ENCODE measurements around the gene BTK.

The BTK gene

GRCh38 chrX:101410461-101410860 lies 24.5 kb upstream of the BTK start:
- H3K27ac ChIP-seq (ENCODE audit: low read depth, low read length): peak overlapping the region; percentile 20; the same call in 1 of the 2 replicates
- H3K36me3 ChIP-seq (ENCODE audit: insufficient read depth, low read length): no peaks in the 10 kb centered on the region
- peak overlapping the region; percentile 88 for H3K4me3 ChIP-seq (ENCODE audit: low read depth, low read length)
- no peaks in the 10 kb centered on the region for H3K27me3 ChIP-seq (ENCODE audit: insufficient read depth, low read length)
- peaks cover 4% of the 10 kb centered on the region for H3K4me1 ChIP-seq (ENCODE audit: control insufficient read depth, insufficient read depth, low read length, unreplicated experiment)
- peaks cover 55% of the 10 kb centered on the region for H3K79me2 ChIP-seq (ENCODE audit: control insufficient read depth, insufficient read depth, low read length, unreplicated experiment)
- no peak overlapping the region for H2AFZ ChIP-seq (ENCODE audit: low read length, unreplicated experiment)

GRCh38 chrX:101409043-101409442 lies 23.1 kb upstream of the BTK start:
- Histone ChIP-seq H3K4me3 (ENCODE audit: low read depth, low read length) (peak overlapping the region; percentile 88), H3K4me1 (ENCODE audit: control insufficient read depth, insufficient read depth, low read length, unreplicated experiment) (peaks cover 4% of the 10 kb centered on the region), H3K27ac (ENCODE audit: low read depth, low read length) (peak overlapping the region; percentile 94), H3K79me2 (ENCODE audit: control insufficient read depth, insufficient read depth, low read length, unreplicated experiment) (peaks cover 62% of the 10 kb centered on the region), H3K27me3 (ENCODE audit: insufficient read depth, low read length) (no peaks in the 10 kb centered on the region), H3K36me3 (ENCODE audit: insufficient read depth, low read length) (no peaks in the 10 kb centered on the region), H2AFZ (ENCODE audit: low read length, unreplicated experiment) (no peak overlapping the region)

GRCh38 chrX:101408532-101408841 lies 22.5 kb upstream of the BTK start:
- Histone ChIP-seq H3K27ac (ENCODE audit: low read depth, low read length) (peak overlapping the region; percentile 94), H2AFZ (ENCODE audit: low read length, unreplicated experiment) (no peak overlapping the region), H3K27me3 (ENCODE audit: insufficient read depth, low read length) (no peaks in the 10 kb centered on the region), H3K79me2 (ENCODE audit: control insufficient read depth, insufficient read depth, low read length, unreplicated experiment) (peaks cover 64% of the 10 kb centered on the region), H3K4me3 (ENCODE audit: low read depth, low read length) (peak overlapping the region; percentile 88), H3K4me1 (ENCODE audit: control insufficient read depth, insufficient read depth, low read length, unreplicated experiment) (peaks cover under 1% of the 10 kb centered on the region), H3K36me3 (ENCODE audit: insufficient read depth, low read length) (no peaks in the 10 kb centered on the region)

- Histone ChIP-seq H3K4me3 (ENCODE audit: low read depth, low read length) (peak within 1 kb of the TSS; percentile 88), H3K36me3 (ENCODE audit: insufficient read depth, low read length) (no peaks in the 10 kb centered on the region), H2AFZ (ENCODE audit: low read length, unreplicated experiment) (peak within 1 kb of the TSS; percentile 53), H3K27me3 (ENCODE audit: insufficient read depth, low read length) (no peaks in the 10 kb centered on the region), H3K79me2 (ENCODE audit: control insufficient read depth, insufficient read depth, low read length, unreplicated experiment) (peaks cover 64% of the 10 kb centered on the region), H3K4me1 (ENCODE audit: control insufficient read depth, insufficient read depth, low read length, unreplicated experiment) (no peaks in the 10 kb centered on the region), H3K27ac (ENCODE audit: low read depth, low read length) (peak within 1 kb of the TSS; percentile 94)
Observed at GRCh38 chrX:101407748-101408531, 21.9 kb upstream of the BTK start, which contains the start of the genes GLA and HNRNPH2. GLA (minus strand) TSS chrX:101407925; CDS start chrX:101407903, 22 bp downstream. HNRNPH2 (plus strand) TSS chrX:101408222; CDS start chrX:101411989, 3,767 bp downstream.

- Histone ChIP-seq H3K4me3 (ENCODE audit: low read depth, low read length) (peak overlapping the region; percentile 87), H3K79me2 (ENCODE audit: control insufficient read depth, insufficient read depth, low read length, unreplicated experiment) (peaks cover 58% of the 10 kb centered on the region), H3K36me3 (ENCODE audit: insufficient read depth, low read length) (no peaks in the 10 kb centered on the region), H3K4me1 (ENCODE audit: control insufficient read depth, insufficient read depth, low read length, unreplicated experiment) (no peaks in the 10 kb centered on the region), H2AFZ (ENCODE audit: low read length, unreplicated experiment) (peak overlapping the region; percentile 53), H3K27ac (ENCODE audit: low read depth, low read length) (peak overlapping the region; percentile 81), H3K27me3 (ENCODE audit: insufficient read depth, low read length) (no peaks in the 10 kb centered on the region)
Observed at GRCh38 chrX:101407167-101407747, 21.3 kb upstream of the BTK start.

DNA sequence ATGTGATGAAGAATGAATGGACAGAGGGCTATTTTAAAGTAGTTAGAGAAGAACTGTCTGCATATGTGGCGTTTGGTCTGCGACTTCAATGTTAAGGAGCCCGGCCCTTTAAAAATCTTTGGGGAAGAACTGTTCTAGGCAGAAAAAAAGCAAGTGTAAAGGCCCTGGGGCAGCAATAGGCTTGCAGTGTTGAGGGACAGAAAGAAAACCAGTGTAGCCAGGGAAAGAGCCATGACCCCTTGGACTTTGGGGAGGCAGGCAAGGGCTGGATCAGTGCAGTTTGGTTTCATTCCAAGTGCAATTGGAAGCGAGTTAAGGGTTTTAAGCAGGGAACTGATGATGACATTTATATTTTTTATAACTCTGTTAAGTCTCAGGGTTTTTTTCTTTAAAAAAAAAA lies 13.8 kb upstream of the BTK start:
- no peak overlapping the region for H3K27ac ChIP-seq (ENCODE audit: low read depth, low read length)
- H3K36me3 ChIP-seq (ENCODE audit: insufficient read depth, low read length): no peaks in the 10 kb centered on the region
- H3K27me3 ChIP-seq (ENCODE audit: insufficient read depth, low read length): no peaks in the 10 kb centered on the region
- no peak overlapping the region for H2AFZ ChIP-seq (ENCODE audit: low read length, unreplicated experiment)
- no peak overlapping the region for H3K4me3 ChIP-seq (ENCODE audit: low read depth, low read length)
- no peaks in the 10 kb centered on the region for H3K4me1 ChIP-seq (ENCODE audit: control insufficient read depth, insufficient read depth, low read length, unreplicated experiment)
- peaks cover 5% of the 10 kb centered on the region for H3K79me2 ChIP-seq (ENCODE audit: control insufficient read depth, insufficient read depth, low read length, unreplicated experiment)

- no peaks in the 10 kb centered on the region for H3K27me3 ChIP-seq (ENCODE audit: insufficient read depth, low read length)
- no peak overlapping the region for H3K4me3 ChIP-seq (ENCODE audit: low read depth, low read length)
- H3K36me3 ChIP-seq (ENCODE audit: insufficient read depth, low read length): no peaks in the 10 kb centered on the region
- H2AFZ ChIP-seq (ENCODE audit: low read length, unreplicated experiment): no peak overlapping the region
- peaks cover 3% of the 10 kb centered on the region for H3K79me2 ChIP-seq (ENCODE audit: control insufficient read depth, insufficient read depth, low read length, unreplicated experiment)
- no peak overlapping the region for H3K27ac ChIP-seq (ENCODE audit: low read depth, low read length)
- peaks cover under 1% of the 10 kb centered on the region for H3K4me1 ChIP-seq (ENCODE audit: control insufficient read depth, insufficient read depth, low read length, unreplicated experiment)
Observed at GRCh38 chrX:101398694-101399093, 12.7 kb upstream of the BTK start.

GRCh38 chrX:101397779-101398178 lies 11.8 kb upstream of the BTK start:
- Histone ChIP-seq H3K79me2 (ENCODE audit: control insufficient read depth, insufficient read depth, low read length, unreplicated experiment) (peaks cover 10% of the 10 kb centered on the region), H2AFZ (ENCODE audit: low read length, unreplicated experiment) (no peak overlapping the region), H3K27ac (ENCODE audit: low read depth, low read length) (peak overlapping the region; percentile 23; the same call in 1 of the 2 replicates), H3K4me1 (ENCODE audit: control insufficient read depth, insufficient read depth, low read length, unreplicated experiment) (peaks cover 8% of the 10 kb centered on the region), H3K4me3 (ENCODE audit: low read depth, low read length) (no peak overlapping the region), H3K36me3 (ENCODE audit: insufficient read depth, low read length) (peaks cover 5% of the 10 kb centered on the region; the same call in 1 of the 2 replicates), H3K27me3 (ENCODE audit: insufficient read depth, low read length) (no peaks in the 10 kb centered on the region)

DNA sequence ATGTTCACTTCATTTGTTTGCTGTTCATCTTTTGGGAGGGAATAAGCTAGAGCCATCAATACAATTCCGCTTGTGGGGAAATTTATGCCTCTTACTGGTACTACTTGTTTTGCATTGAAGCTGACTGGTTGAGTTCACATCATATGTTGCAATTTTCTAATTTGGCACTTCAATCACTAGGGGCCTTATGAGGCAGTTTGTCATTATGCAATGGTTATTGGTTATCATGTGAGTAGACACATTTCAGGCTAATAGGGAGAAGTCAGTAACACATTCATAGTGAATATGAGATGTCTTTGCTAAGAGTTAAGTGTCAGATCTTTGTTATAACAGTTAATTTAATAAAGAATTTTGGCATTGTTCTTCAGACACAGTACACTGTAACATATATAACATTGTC lies 9.8 kb upstream of the BTK start:
- Histone ChIP-seq H3K36me3 (ENCODE audit: insufficient read depth, low read length) (peaks cover 20% of the 10 kb centered on the region; the same call in 1 of the 2 replicates), H2AFZ (ENCODE audit: low read length, unreplicated experiment) (no peak overlapping the region), H3K79me2 (ENCODE audit: control insufficient read depth, insufficient read depth, low read length, unreplicated experiment) (peaks cover 27% of the 10 kb centered on the region), H3K27me3 (ENCODE audit: insufficient read depth, low read length) (no peaks in the 10 kb centered on the region), H3K4me3 (ENCODE audit: low read depth, low read length) (no peak overlapping the region), H3K27ac (ENCODE audit: low read depth, low read length) (no peak overlapping the region), H3K4me1 (ENCODE audit: control insufficient read depth, insufficient read depth, low read length, unreplicated experiment) (peaks cover 8% of the 10 kb centered on the region)

- Histone ChIP-seq H3K4me3 (ENCODE audit: low read depth, low read length) (no peak overlapping the region), H2AFZ (ENCODE audit: low read length, unreplicated experiment) (no peak overlapping the region), H3K27me3 (ENCODE audit: insufficient read depth, low read length) (no peaks in the 10 kb centered on the region), H3K36me3 (ENCODE audit: insufficient read depth, low read length) (peaks cover 20% of the 10 kb centered on the region; the same call in 1 of the 2 replicates), H3K27ac (ENCODE audit: low read depth, low read length) (peak overlapping the region; percentile 47; the same call in 1 of the 2 replicates), H3K4me1 (ENCODE audit: control insufficient read depth, insufficient read depth, low read length, unreplicated experiment) (peaks cover 8% of the 10 kb centered on the region), H3K79me2 (ENCODE audit: control insufficient read depth, insufficient read depth, low read length, unreplicated experiment) (peaks cover 27% of the 10 kb centered on the region)
Observed at GRCh38 chrX:101394372-101394771, 8.4 kb upstream of the BTK start.

All from ACC112 (cell line).